HUDEP-2 (cell line): ENCODE measurements around the gene MAK.
"Not testable (repeated sequence)": the region's sequence is repeated elsewhere in the genome, so short reads cannot be mapped to it uniquely, and the experiment has no call there.

Experiments
- DNase-seq, 76 experiments: peaks; one replicate each; lab custom pipeline; 2025; ENCODE audit not compliant: unreplicated experiment in 76 of 76; lab: John Stamatoyannopoulos, UW

The MAK gene

DNA sequence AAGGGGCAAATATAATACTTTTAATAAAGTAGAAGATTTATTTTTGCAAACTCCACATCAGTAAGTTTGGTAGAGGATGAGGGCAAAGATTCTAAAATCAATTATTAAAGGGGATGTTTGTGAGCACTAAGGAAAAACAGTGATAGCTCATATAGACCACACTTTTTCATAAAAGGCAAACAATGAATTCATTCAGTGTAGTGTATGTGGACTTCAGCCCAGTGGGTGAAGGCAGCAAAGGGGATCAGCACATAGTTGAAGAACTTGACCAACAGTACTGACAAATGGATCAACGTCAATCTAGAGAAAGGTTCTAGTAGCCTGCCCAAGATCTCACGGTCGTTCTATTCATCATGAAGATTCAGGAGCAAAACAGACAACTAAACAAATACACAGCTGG, 45.3 kb downstream of the MAK start:
- no peak for DNase-seq

DNA sequence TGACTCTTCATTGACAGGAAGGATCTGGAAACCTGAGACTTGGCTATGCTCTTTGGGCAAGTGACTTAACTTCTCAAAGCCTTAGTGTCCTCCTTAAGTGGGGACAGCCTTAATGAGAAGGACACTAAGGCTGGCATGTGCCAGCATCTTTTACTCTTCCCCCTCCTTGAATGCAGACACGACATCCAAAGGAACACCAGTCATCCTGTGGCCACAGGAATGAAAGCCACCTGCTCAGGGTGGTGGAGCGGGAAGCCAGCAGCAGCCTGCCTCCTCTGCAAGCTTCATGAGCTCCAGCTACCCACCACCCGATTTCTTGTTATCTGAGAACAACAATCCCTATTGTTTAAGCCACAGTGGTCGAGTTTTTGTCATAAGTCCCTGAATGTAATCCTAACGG, 46.2 kb downstream of the MAK start:
- no peak for DNase-seq

DNA sequence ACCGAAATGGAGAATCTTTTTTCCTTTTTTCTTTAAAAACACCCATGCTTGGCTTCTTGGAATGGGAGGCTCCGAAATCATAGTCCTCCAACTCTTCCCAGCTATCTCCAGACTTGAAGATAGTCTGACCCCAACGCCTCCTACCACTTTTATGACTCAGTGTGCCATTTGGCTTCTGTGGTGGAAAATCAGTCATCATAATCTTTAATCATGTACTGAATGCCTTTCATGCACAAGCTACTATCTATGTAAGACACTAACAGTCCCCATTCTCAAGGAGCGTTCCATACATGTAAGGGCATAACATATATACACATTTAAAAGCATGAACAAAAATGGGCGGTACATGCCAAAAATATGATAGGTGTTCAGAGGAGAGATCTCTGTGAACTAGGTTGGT, 46.7 kb downstream of the MAK start:
- peak in 26 of 76 experiments; percentile 6 to 75 (median 37) for DNase-seq

DNA sequence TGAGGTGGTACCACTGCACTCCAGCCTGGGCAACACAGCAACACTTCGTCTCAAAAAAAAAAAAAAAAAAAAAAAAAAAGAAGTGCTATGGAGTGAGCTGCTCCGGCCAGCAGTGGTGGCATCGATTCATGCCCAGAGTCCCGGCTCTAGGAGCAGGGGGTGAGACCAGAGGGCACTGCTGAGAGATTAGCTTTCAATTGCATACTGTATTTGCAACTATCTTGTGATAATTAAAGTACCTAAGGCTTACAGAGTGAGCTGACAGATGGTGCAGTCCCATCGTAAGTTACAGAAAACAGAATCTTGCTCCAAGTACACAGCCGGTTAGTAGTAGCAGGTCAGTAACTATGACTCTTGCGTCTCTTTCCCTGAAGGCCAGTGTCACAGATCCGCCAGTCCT, 59.3 kb downstream of the MAK start:
- no peak for DNase-seq

DNA sequence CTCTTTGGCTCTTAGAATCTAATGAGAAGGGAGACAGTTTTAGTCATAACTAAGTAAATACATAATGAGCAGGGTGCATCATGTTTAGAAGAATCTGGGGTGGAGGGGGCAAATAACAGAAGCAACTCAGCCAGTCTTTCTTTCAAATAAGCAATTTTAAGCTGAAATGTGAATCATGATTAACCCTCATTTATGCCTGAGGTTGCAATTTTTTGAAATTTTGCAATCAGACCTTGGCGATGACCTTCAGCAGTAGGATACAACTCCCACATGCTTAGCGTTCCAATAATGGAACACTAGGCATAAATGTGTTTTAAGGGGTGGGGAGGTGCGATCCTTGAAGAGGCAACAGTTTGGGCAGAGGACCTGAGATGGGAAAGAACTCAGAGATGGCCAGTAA, 60.1 kb downstream of the MAK start:
- no peak for DNase-seq

DNA sequence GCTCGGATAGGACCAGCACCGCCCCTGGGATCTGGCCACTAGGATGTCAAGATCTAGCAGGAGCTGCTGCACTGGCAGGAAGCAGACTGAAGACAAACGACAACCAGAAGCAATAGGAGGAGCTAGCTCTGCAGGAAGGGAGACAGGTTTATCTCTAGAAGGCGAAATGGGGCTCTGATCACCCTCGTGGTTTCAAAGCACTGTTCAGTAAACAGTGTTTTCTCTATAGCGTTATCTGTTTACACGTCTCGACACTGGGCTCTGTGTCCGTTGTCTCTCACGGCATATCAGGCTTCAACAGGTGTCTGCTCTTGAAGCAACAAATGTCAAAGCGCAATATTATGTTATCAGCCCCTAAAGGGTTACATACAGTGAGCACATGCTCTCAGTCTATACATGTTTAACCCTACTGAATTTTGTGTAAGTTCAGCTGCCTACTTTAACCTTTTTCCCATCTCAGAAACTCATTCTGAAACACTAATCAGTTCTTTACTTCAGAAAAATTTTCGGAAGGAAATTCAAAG, 66.9 kb downstream of the MAK start:
- peak; percentile 27 to 94 (median 78) for DNase-seq

DNA sequence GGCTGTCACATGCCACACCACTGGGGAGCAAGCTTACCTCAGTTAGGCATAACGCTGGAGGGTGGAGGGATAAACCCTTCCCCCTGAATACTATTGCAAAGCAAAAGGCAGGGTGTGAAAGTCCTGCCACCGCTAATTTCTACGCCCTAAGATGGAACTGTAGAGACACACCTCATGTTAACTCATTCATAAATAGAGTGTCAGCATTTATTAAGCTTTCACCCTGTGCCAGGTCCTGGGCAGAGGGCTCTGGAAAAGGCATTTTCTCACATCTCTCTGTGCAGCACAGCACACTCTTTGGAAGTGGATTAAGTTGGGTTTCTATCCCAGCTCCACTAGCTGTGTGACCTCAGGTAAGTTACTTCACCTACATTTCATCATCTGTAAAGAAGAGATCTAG, 68.9 kb downstream of the MAK start:
- no peak for DNase-seq

DNA sequence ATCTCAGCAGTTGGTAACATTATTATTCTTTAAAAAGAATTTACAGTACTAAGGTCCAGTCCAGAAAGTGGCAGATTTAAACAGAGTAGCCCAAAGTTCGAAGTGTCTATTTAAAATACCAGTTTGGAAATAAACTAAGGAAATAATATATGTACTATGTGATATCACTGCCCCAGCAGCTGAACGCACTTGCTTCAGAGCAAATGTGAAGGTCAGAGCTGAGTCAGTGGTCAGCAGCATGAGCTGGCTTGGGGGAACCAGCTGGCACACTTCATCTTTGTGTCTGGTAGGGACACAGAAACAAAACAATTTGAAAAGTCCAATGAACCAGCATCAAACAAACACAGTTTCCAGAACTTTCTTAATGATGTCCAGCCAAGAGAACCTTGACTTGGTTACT, 75.3 kb downstream of the MAK start:
- DNase-seq: no peak

DNA sequence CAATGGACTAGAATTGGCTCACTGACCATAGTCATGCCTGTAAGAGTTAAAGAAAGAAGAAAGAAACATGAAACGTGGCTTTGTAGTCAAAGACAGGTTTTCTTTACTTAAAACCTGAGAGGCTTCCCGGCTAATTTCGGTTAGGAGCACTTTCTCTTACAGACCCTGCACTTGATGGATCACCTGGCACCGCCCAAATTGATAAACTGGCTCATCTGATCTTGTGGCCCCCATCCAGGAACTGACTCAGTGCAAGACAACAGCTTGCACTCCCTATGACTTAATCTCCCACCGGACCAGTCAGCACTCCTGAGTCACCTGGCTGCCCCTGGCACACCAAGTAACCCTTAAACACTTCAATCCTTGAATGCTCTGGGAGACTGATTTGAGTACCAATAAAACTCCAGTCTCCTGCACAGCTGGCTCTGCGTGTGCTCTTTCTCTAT, 78.4 kb downstream of the MAK start:
- peak in 47 of 76 experiments; percentile 5 to 67 (median 34) for DNase-seq

DNA sequence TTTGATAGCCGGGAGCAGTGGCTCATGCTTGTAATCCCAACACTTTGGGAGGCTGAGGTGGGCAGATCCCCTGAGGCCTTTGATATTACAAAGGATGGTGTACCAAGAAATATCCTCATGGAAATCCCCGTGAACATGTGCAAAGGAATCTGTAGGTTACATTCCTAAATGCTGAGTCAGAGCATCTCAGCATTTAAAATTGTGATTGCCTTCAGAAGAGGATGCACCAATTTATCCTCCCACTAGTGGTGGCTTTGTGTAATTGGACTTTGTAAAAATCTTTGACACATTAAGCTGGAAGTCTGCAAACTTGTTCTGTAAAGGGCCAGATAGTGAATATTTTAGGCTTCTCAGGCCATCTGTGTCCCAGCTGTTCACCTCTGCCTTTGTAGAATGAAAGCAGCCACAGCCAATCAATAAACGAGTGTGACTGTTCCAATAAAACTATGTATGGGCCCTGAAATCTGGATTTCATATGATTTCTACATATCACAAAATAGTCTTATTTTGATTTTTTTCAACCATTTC, 79.0 kb downstream of the MAK start:
- DNase-seq: peak in 30 of 76 experiments; percentile 18 to 63 (median 40)

DNA sequence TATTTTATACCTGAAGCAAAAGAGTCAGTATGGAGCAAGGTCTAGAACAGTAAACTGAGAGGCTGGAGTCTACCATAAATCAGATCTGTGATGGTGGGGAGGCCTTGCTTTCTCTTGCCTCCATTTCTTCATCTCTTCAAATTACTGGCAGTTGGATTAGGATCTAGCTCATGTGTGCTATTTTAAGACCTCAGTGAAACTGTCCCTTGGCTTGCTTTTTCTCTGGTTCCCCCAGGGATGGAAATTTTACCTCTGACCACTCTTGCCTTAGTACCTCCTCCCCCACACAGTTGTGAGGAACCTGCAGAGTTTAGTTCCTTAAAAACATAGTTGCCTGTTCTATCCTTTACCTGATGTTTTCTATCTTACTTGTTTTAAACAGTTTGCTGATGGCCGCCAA, 82.3 kb downstream of the MAK start:
- no peak for DNase-seq

DNA sequence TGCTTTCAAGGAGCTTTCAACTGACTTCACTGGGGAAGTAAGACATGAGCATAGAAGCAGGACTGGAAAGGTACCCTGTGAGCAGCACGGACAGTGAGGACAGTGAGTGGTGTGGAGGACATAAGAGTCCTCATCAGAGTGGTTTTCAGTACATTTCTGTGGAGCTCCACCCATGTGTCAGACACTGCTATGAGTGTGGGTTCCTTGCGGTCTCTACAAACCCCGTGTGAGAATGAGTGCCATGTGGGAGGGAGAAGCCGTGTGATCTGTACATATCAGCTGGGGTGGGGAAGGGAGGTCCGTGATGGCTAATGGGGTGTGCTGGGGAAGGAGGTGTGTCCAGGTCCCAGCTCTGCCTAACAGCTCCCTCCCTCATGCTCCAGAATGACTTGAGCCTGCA, 86.6 kb downstream of the MAK start:
- peak in 73 of 76 experiments; percentile 22 to 89 (median 73) for DNase-seq

DNA sequence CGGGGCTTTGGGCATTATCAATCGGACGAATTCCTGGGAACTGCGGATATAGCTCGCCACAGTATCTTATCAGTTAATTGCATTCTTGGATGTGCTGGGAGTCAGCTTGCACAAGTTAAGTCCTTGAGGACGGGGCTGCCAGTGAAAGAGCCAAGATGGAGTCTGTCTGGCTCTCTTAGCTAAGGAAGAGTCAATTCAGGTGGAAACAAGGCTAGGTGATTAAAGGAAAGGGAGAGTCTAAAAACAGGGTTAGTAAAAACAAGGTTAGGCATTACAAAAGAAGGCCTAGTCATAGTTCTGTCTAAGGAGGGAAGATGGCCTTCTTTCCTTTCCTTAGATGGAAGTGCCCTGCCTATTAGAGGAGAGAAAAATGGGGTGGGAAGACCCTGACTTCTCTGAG, 87.8 kb downstream of the MAK start:
- not testable (repeated sequence) for DNase-seq

DNA sequence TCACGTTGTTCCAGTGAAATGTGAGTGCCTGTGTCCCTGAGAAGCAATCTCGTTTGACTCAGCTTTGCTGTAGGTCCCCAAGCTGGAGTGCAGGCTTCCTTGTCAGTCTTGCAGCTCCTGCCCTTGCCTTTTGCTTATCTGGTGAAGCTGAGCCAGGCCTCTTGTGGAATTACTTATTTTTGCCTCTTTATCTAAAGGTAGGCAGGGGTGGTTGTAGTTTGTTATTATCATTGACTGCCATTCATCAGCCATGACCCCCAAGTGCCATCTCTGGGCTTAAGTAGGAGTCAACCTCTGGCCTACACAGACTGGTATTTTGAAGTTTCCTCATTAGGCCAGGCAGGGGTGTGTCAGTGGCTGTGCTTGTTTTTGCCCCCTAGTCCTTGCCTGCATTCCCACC, 88.6 kb downstream of the MAK start:
- DNase-seq: peak in 75 of 76 experiments; percentile 14 to 97 (median 89)

DNA sequence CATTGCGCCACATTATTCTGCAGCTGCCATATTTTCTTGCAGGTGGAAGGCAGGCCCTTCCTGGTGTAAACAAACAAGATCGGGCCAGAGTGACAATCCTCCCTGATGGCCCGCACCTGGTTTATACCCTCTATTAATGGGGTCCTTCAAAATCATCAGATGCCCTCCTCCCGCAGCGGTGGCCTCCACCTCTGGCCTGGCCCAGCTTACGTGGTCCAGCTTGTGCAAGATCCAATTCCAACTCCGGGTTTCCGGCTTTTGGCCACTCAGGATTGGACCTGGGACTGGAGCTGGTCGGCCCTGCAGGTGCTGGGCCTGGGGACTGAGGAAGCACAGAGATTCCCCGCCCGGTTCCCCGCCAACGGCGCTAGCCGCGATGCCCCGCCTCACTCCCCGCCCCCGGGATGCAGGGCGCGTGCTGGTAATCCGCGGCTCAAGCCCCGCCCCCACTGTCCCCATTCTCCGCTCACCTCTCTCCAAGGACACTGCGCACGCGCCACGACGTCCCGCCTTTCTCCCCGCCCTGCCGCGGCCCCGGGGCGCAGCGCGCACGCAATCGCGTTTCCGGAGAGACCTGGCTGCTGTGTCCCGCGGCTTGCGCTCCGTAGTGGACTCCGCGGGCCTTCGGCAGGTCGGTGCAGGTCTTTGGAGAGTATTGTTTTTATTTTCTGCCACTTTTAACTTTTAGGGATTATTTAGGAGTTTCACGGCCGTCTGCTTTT, 90.9 kb downstream of the MAK start, which contains the start of gene TMEM14B:
TMEM14B (plus strand) TSS at position 555 of the 722 bp plus-strand sequence. CDS start 1,441 bp downstream, outside the sequence.
- peak; percentile 60 to 100 (median 99) for DNase-seq

DNA sequence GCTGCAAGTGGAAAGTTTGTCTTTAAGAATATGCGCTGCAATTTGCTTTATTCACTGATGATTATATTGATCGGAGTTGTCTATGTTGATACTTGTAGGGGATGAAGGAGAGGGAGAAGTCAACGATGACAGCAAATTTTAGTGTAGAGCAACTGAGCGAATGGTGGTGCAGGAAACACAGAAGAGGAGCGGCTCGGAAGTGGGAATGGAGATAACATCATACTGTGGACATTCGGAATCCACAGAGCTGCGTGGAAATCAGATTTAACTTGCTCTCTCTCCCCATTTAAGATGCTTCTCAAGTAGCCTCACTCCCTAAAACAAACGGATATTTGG, 91.5 kb downstream of the MAK start:
- DNase-seq: peak in 3 of 76 experiments; percentile 37 to 61 (median 39)

DNA sequence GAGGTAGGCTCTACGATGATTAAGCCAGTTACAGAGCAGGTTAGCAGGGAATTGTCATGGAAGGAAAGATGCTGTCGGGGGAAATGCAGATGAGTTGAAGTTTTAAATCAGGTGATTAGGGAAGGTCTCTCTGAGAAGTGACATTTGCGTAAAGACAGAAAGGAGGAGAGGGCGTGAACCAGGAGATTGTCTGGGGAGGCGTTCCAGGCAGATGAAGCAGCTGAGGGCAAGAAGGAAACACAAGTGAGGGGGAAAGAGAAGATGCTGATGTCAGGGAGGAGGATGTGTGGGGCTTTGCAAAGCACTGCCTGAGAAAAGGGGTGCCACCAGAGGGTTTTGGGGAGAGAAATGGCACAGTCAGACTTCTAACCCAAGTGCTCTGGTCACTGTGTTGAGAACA, 93.2 kb downstream of the MAK start:
- no peak for DNase-seq

DNA sequence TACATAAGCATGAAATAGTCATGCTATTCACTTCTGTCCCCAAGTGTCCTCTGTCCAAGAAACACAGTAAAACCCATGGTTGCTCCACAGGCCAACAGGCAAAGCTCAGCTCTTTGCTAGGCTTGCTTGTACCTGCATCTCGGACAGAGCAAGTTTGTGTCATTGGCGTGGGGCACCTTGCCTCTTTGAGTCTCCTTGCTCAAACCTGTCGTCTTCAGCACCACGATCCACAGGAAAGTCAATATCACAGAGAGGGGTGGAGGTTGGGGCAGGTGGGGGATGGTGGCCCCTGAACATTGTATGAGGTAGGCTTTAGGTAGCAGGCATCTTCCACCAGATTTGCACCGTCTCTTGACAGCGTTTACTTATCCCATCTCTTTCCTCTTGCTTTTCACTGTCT, 94.8 kb downstream of the MAK start:
- DNase-seq: no peak

DNA sequence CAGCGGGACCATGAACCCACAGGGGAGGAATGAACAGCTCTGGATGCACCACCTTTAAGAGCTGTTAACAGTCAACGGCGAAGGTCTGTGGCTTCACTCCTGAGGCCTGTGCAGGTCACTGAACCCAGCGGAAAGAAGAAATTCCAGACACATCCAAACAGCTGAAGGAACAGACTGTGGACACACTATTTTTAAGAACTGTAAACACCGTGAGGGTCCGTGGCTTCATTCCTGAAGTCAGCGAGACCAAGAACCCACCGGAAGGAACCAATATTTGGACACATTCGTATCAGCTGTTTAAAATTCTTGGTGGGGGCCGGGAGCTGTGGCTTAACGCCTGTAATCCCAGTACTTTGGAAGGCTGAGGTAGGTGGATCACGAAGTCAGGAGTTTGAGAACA, 96.1 kb downstream of the MAK start:
- no peak for DNase-seq

DNA sequence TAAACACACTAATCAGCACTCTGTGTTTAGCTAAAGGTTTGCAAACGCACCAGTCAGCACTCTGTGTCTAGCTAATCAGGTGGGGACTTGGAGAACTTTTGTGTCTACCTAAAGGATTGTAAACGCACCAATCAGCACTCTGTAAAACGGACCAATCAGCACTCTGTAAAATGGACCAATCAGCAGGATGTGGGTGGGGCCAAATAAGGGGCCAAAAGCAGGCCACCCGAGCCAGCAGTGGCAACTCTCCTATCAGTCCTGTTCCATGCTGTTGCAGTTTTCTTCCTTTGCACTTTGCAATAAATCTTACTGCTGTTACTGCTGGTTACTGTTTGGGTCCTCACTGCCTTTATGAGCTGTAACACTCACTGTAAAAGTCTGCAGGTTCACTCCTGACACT, 96.7 kb downstream of the MAK start:
- DNase-seq: peak in 4 of 76 experiments; percentile 14 to 34 (median 25)

DNA sequence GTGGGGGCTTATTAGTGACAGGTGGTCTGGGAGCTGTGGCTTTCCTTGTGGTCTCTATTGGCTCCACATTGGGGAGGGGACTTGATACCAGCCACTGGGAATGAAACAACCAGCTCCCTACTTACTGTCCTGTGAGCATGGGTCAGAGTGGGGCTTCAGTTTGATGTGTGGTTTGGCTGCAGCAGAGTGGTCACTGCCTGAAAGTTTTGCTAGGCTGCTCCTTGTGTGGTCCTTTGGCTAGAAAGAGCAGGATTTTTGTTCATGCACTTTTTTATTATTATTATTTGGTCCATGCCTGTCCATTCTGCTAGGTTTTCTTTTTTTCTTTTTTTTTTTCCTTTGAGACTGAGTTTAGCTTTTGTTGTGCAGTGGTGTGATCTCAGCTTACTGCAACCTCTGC, 98.3 kb downstream of the MAK start:
- DNase-seq: no peak

DNA sequence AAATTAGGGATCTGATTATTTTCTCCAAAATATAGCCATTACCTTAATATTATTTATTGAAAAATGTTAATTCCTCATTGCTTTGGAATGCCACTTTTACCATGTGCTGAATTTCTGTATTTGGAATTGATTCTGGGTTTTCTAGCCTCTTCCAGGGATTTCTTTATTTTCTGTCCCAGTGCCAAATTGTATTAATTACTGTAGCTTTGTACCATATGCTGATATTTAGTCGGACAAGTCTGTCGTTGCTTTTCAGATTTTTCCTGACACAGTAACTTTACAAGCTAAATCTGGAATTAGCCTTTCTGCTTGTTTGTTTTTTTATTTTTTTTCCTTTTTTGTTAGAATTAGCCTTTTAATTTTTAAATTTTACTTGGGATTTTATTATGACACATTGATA, 101.6 kb downstream of the MAK start:
- DNase-seq: no peak
